ENCODE data around the gene SLC20A1.
"Not testable (repeated sequence)": the region's sequence is repeated elsewhere in the genome, so short reads cannot be mapped to it uniquely, and the experiment has no call there.

The SLC20A1 gene

DNA sequence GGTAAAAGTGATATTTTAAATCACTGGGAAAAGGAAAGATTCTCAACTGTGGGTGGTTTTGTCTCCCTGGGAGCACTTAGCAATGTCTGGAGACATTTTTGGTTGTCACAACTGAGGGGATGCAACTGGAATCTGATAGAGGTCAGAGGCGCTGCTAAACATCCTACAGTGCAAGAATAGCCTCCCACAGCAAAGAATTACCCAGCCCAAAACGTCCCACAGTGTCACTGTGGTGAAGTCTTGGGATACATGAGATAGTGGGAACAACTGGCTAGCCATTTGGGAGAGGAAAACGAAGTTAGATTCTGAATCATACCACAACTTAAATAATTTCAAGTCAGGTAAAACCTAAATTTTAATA is 38.7 kb downstream of the SLC20A1 start:
- no peak for DNase-seq

DNA sequence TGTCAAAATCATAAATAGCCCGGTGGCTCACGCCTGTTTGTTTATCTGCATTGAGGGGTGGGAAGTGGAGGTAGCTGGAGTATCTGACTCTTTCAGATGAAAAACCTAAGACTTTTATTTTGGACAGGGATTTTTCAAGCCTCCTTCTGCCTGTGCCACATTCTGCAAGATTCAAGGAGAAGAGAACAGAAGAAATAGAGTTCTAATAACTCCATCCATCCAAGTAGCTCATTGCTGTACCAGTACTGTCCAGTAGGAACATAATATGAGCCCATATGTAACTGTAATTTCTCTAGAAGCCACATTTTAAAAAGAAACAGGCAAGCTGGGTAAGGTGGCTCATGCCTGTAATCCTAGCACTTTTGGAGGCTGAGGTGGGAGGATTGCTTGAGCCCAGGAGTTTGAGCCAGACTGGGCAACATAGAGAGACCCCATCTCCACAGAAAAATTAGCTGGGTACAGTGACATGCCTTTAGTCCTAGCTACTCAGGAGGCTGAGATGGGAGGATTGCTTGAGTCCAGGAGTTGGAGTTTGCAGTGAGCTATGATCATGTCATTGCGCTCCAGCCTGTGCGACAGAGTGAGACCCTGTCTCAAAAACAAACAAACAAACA is 39.6 kb downstream of the SLC20A1 start:
- no peak for DNase-seq

DNA sequence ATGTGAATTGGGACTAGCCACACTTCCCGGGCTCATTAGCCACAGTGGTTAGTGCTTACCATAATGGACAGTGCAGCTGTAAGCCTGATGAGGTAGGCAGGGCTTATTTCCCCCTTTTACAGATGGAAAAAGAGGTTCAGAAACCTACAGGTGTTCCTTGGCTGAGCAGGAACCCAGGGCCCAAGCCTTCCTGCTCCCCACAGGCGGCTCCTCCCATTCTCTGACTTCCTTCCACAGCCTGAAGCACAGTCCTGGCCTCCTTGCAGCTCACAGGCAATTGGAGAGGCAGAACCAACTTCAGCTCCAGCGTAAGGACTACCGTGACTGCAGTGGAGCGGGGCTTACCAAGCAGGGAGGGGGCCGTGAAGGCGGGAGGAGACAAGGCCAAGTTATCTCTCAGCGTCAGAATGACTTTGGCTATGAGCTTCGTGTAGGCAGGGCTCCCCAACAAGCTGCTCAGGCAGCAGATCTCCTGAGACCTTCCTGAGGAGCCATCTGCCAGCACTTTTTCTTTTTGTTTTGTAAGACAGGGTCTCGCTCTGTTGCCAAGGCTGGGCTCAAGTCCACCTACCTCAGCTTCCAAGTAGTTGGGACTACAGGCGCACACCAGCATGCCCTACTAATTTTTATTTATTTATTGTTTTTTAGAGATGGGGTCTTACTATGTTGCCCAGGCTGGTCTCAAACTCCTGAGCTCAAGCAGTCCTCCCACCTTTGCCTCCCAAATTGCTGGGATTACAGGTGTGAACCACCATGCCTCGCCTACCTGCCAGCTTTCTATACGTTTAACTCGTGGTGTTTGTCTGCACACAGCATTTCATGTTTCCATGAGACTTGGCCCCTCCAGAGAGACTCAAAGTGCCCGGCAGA is 40.8 kb downstream of the SLC20A1 start:
- DNase-seq, result no peak

DNA sequence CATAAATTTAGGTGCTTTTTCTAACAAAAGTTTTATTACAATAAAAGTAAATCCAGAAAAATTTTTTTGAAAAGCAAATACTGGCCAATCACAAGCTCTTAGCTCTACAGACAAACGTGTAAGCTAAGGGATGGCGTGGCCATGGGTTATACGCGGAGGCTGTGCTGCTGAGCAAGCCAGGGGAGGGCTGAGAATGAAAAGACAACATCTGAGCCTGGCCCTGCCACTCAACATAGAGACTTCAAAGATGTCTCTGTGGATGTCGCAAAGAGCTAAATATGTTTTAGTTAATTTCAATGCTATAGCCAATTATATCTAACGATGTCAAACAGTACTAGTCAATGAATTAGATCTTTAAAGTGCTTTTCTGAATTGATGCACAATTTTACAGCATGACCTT is 41.8 kb downstream of the SLC20A1 start:
- no peak for DNase-seq

DNA sequence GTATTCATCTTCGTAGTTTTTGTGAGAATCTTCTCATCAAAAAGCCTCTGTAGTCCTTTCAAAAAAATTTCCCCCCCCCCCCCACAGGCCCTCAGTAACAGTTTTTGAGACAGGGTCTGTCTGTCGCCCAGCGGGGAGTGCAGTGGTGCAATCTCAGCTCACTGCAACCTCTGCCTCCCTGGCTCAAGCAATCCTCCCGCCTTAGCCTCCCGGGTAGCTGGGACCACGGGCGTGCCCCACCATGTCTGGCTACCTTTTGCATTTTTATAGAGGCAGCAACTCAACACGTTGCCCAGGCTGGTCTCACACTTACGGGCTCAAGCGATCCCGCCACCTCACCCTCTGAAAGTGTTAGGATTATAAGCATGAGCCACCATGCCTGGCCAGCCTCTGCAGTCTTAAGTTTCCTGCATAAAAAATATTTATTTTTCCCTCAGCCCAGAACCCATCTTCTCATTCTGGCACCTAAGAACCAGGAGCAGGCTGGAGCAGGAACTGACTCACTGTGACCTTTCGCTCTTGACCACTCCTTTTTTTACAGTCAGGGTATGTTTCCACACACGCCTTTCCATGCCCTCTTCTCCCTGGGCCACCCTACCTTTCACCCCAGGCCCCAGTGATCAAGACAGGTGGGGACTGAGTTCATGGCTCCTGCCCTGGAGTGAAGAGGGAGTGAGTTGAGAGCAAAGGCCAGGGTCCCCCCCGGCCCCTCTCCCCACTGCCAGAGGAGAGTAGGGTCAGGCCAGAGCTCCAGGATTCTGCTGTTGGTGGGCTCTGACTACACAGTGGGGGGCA is 42.5 kb downstream of the SLC20A1 start:
- no peak for DNase-seq

DNA sequence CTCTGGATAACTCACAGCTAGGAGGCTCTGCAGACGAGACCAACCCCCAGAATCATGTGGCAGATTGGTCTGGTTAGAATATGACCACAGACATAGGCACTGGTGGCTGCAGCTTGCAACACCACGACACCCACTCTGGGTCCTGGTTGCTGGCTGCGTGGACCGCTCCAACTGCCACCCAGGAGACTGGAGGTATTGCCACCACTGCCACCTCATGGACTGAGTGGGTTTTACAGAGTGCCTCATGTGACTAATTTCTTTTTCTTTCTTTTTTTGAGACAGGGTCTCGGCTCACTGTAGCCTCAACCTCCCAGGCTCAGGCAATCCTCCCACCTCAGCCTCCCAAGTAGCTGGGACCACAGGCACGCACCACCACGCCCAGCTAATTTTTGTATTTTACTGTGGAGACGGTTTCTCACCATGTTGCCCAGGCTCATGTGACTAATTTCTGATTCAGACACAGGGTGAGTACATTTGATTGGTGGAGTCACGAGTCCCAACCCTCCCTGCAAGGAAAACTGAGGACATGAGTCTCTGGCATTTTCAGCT is 45.2 kb downstream of the SLC20A1 start:
- DNase-seq, result no peak

DNA sequence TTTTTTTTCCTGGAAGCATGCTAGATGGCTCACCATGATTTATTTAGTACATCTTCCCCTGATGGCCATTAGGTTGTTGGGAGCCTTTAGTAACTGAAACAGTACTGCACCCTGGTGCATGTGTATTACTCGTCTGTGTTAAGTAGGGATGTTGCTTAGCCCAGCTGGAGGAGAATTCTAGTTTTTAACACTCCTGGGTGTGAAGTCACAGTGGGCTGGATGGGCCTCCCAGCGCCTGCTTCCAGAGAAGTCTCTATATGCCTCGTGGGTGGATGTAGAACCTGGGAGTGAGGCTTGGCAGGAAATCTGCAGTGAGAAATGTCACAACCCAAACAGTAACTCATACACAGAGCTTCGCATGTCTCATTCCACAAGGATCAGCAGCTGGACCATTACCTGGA is 46.1 kb downstream of the SLC20A1 start:
- DNase-seq, result peak; percentile 39

DNA sequence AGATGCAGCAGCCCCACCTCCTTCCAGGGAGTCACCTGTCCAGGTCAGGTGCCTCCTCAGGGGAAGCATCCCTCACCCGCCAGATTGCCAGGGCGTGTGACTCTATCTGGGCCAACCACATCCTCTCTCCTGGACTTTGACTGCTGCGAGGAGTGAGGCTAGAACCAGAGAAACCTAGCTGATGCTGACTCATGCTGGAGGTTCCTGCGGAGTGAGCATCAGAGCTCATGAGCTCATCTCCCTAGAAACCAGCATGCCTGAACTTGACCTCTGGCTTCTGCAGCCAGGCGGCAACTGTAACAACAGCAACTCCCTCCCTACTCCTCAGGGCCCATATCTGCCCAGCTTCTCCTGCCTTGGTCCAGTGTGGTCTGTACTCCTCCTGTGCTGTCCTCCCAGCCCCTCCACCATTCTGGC is 46.8 kb downstream of the SLC20A1 start:
- peak; percentile 95 for DNase-seq

DNA sequence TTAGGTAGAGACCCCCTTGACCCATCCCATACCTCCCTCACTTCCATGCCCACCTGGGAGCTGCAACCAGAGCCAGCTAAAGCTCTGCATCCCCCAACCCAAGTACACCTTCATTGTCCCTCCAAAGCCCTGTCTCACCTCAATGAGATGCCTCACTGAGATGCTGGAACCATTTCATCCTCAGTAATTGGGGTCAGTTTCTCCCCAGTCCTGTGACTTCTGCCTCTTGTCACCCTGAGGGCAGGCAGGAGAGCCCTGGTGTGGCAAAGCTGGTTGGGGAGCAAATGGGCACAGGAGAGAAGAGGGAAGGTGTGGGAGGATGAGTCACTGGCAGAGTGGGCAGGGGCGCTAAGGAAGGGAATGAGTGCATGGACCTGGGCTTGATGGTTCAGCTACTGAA is 47.2 kb downstream of the SLC20A1 start:
- no peak for DNase-seq

DNA sequence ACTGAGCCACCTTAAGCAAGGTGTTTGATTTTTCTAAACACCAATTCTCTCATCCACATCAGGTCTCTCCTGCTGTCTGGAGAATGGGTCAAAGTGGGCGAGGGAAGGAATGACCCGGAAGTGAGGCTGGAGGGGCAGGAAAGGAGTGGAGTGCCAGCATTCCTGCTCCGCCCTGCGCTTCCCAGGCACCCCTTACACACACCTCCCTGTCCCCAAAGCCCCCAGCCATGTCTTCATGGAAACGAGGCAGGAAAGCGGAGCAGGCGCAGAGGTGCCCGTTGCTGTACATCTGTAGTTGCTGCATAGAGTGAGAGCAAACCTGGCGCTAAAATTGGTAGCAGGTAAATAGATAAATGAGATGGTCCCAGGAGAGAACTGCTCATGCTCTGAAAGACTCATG is 47.9 kb downstream of the SLC20A1 start:
- no peak for DNase-seq

DNA sequence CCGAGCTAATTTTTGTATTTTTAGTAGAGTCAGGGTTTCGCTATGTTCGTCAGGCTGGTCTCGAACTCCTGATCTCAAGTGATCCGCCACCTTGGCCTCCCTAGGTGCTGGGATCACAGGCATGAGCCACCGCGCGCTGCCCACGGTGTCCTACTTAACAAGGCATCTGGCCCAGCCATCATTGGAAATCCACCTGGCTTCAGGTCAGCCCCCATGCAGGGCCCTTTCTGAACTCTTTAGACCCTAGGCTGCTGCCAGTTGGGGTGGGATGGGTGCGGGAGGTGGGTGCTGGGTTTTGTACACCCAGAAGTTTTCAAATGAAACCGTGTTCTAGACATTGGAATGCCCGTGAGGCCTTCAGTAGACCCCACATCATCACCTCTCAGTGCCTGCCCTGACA is 48.4 kb downstream of the SLC20A1 start:
- DNase-seq, result no peak

DNA sequence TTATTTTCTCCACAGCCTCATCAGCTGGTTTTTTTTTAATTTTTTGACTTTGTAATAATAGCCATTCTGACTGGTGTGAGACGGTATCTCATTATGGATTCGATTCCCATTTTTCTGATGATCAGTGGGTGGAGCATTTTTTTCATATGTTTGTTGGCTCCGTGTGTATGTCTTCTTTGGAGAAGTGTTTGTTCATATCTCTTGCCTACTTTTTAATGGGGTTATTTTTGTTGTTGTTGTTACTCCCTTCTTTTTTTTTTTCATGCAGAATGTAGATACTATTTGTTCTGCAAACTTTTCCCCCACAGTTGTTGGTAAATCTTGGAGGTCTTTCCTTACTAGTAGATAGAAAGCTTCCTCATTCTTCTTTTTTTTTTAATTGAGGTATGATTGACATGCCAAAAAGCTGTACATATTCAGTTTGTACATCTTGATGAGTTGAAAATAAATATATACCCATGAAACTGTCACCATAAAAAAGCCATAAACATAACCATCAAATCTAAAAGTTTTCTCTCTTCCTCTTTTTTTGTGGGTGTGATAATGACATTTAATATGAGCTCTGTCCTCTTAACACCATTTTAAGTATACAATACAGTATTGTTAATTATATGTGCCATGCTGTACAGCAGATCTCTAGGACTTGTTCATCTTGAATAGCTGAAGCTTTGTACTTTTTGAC is 53.2 kb downstream of the SLC20A1 start:
- DNase-seq, result no peak

DNA sequence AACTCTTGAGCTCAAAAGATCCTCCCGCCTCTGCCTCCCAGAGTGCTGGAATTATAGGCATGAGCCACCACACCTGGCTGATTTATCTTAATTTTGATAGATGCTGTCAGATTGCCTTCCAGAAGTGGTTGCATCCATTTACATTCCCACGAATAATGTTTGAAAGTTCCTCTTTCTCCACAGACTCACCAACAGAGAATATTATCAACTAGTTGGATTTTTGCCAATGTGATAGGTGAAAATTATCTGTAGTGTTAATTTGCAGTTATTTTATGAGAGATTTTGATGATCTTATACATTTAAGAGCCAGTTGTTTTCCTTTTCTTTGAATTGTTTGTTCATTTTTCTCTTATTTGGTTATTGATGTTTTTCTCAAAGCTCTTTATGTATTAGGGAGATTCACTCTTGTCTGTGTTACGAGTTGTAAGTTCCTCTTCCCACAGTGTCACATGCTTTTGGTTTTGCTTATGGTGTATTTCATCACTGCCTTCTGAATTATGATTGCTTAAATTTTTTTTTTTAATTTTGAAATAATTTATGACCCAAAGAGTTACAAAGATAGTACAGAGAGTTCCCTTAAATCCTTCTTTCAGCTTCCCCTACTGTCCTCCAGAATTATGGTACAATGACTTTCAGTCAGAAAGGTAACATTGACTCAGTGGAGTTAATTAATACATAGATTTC is 54.4 kb downstream of the SLC20A1 start:
- DNase-seq, result no peak

DNA sequence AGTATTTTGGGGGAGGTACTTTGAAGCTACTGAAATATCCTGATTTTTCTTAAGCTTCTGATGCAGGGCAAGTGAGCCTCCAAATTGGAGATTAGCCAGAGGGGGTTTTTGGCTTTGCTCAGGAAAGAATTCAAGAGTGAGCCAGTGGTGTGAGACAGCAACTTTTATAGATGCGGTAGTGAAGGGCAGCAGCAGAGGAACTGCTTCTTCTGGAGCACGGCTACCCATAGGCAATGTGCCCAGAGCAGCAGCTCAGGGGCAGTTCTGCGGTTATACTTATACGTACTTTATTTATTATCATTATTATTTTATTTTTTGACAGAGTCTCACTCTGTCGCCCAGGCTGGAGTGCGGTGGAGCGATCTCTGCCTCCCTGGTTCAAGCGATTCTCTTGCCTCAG is 55.3 kb downstream of the SLC20A1 start:
- no peak for DNase-seq

DNA sequence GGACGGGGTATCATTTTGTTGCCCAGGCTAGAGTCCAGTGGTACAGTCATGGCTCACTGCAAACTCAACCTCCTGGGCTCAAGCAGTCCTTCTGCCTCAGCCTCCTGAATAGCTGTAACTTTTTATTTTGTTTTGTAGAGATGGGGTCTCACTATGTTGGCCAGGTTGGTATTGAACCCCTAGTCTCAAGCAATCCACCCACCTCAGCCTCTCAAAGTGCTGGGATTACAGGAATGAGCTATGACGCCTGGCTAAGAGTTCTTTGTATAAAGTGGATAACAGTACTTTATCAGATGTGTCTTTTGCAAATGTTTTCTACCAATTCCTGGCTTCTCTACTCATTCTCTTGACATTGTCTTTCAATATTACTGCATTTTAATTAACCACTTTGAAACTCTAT is 57.9 kb downstream of the SLC20A1 start:
- no peak for DNase-seq

DNA sequence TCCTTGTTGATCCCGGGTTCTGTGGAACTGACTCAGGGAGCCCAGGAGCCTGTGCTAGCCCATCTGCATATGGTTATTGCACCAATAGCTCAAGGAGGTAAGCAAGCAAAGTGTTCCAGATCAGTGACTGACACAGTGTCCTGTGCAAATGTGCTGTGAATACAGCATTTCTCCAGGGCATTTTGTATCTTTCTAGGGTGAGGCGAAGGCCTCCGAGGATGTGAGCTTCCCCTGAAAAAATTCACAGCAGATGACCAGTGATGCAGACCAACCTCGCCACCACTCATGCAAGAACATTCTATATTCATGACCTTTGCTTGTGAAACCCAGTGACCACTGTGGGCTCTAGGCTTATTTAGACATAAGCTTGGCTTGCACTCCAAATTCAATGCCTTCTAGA is 59.8 kb downstream of the SLC20A1 start:
- no peak for DNase-seq

DNA sequence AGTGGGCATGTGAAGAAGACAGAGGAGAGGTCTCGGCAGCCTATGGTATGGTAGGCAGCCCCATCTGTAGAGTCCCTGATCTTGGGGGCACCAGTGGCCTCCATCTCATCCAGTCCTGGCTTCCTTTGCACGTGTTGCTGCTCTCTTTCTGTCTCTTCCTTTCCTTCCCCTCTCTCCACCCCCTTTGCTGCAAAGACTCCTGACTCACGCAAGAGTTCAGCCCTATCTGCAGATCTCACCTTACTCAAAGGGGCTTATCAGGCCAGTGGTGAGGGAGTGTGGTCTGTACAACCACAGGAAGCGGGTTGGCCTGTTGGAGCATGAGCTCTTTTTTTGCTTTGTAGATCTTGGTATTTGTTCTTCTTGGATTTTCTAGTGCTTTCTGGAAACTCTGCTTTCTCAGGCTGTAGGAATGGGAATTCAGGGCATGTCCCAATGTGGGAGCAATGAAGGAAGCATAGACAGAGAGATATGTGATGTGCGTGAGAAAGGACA is 60.5 kb downstream of the SLC20A1 start:
- DNase-seq, result peak; percentile 23

DNA sequence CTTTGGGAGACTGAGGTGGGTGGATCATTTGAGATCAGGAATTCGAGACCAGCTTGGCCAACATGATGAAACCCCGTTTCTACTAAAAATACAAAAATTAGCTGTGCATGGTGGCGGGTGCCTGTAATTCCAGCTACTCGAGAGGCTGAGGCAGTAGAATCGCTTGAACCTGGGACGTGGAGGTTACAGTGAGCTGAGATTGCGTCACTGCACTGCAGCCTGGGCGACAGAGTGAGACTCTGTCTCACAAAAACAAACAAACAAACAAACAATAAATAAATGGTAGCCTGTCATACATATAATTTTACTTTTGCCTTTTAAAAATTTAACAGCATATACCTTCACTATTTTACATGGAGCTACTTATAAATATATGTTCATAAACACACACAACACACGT is 61.2 kb downstream of the SLC20A1 start:
- DNase-seq, result not testable (repeated sequence)

DNA sequence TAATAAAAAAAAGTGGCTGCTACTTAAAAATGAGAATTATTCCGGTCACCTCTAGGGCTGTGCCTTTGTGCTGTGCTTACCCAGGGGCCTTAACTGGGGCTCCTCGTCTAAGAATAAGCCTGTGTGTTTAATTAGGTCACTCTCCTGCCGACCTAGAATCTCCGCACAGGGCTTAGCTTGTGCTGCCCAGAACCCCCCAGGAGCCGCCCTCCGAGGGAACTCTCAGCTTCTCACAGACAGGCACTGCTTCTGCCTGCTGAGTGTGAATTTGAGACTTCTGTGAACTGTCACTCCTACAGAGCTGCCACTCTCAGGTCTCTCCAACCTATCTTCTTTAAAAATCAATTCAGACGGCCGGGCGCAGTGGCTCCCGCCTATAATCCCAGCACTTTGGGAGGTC is 63.2 kb downstream of the SLC20A1 start:
- no peak for DNase-seq

DNA sequence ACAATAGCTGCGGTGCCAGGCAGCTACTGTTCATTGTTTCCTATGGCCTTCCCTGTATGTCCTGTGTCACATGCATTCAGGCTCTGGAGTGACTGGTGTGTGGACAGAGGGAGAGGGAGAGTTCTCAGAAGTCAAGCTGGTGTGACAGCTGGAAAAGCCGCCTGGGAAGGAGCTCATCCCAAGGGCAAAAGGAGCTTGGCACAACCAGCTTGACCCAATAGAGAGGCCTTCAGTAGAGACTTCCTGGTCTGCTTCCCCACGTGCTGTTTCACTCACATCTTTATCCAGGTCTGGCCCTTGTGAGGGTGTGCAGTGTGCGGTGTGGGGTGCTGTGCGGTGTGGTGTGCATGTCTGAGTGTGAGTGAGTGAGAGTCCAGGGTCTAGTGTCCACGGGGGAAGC is 64.0 kb downstream of the SLC20A1 start:
- DNase-seq, result no peak

DNA sequence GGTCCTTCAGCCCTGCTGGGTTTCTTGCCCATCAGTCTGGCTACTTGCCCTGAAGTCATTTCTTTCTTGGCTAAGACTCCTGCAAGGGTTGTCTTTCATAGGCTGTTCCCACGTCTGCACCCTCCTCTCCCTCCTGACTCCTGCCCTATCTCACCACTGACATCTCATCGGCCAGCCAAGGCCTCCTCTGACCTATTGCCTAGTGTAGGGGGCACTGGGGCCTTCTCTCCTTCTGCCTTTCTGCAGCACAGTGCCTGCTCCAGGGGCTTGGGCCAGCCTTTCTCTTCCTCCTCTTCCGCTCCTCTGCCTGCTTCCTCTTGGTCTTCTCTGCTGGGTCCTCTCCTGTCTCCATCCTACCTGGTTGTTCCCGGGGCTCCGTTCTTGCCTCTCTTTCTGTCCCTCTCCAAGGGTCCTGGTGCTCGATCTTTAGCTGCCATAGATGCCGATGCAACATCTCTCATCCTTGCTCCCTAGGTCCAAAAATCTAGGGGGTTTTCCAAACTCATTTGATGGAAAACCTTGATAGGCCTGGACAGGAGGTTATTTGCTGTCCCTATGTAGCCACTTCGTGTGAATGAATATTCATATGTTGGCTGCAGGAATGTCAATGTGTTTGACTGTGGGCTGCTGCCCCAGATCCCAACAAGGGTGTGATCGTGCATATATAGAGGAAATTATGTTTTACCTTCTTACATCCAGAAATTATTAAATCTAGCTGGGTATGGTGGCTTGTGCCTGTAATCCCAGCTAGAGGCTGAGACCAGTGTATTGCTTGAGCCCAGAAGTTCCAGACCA is 65.4 kb downstream of the SLC20A1 start:
- no peak for DNase-seq

All from kidney glomerular epithelial cell (primary cell).